HL-60 (cell line): ENCODE measurements around the gene FLOT2.
"Not testable (repeated sequence)": the region's sequence is repeated elsewhere in the genome, so short reads cannot be mapped to it uniquely, and the experiment has no call there.

Experiments used
- DNase-seq, 2 experiments: peaks; one replicate each; pipeline ENCODE4 v3.0.0-alpha.2; 2010 to 2020; ENCODE audit warnings: low read depth in 1 of 2, low spot score in 1 of 2
- H3K27ac ChIP-seq: fragments of 250-450 bp; sonication (Bioruptor Pico); replicated peaks from 2 replicates; pipeline ENCODE4 v1.5.1; 2020; ENCODE audit warnings: mild to moderate bottlenecking, moderate library complexity
- H3K27me3 ChIP-seq: fragments of 250-450 bp; sonication (Bioruptor Pico); 2 replicates; pipeline ENCODE4 v1.5.1; 2021; ENCODE audit warnings: mild to moderate bottlenecking, moderate library complexity; ENCODE audit not compliant: insufficient read depth, poor library complexity, severe bottlenecking
- H3K4me3 ChIP-seq: replicated peaks from 2 replicates; pipeline ENCODE4 v1.5.1; 2011; ENCODE audit warnings: mild to moderate bottlenecking, control low read depth, low read length; ENCODE audit not compliant: insufficient read depth
- GABPA ChIP-seq: IDR thresholded peaks from 2 replicates; pipeline ENCODE4 v1.6.1; 2012; ENCODE audit warnings: low read depth
- POLR2AphosphoS5 ChIP-seq: IDR thresholded peaks from 2 replicates; pipeline ENCODE4 v1.6.1; 2012; ENCODE audit warnings: low read depth
- REST ChIP-seq: IDR thresholded peaks from 2 replicates; pipeline ENCODE4 v1.6.1; 2012; ENCODE audit warnings: low read depth; ENCODE audit not compliant: insufficient replicate concordance
- SPI1 ChIP-seq: IDR thresholded peaks from 2 replicates; pipeline ENCODE4 v1.6.1; 2012; ENCODE audit warnings: low read depth, mild to moderate bottlenecking, borderline replicate concordance
- TF ChIP-seq, protein P1 (sequence below): IDR thresholded peaks from one replicate; pipeline ENCODE4 v1.5.1; 2011; ENCODE audit warnings: low read length, control low read depth, inconsistent platforms; ENCODE audit not compliant: insufficient read depth

Gene FLOT2

GRCh38 chr17:28937044-28937729 lies 39.7 kb upstream of the FLOT2 start:
- Histone ChIP-seq H3K27me3 (no peaks in the 10 kb centered on the region), H3K4me3 (no peak overlapping the region), H3K27ac (peak overlapping the region; percentile 42)
- TF ChIP-seq GABPA (no peak), SPI1 (no peak), POLR2AphosphoS5 (no peak), REST (no peak)
- TF ChIP-seq, protein P1, sequence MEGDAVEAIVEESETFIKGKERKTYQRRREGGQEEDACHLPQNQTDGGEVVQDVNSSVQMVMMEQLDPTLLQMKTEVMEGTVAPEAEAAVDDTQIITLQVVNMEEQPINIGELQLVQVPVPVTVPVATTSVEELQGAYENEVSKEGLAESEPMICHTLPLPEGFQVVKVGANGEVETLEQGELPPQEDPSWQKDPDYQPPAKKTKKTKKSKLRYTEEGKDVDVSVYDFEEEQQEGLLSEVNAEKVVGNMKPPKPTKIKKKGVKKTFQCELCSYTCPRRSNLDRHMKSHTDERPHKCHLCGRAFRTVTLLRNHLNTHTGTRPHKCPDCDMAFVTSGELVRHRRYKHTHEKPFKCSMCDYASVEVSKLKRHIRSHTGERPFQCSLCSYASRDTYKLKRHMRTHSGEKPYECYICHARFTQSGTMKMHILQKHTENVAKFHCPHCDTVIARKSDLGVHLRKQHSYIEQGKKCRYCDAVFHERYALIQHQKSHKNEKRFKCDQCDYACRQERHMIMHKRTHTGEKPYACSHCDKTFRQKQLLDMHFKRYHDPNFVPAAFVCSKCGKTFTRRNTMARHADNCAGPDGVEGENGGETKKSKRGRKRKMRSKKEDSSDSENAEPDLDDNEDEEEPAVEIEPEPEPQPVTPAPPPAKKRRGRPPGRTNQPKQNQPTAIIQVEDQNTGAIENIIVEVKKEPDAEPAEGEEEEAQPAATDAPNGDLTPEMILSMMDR: no peak
- DNase-seq: peak in 1 of 2 experiments; percentile 88

GRCh38 chr17:28935744-28936460 lies 38.4 kb upstream of the FLOT2 start:
- no peak overlapping the region for H3K4me3 ChIP-seq
- no peak for DNase-seq
- no peaks in the 10 kb centered on the region for H3K27me3 ChIP-seq
- TF ChIP-seq, protein P1: no peak
- TF ChIP-seq GABPA (no peak), POLR2AphosphoS5 (no peak), REST (no peak), SPI1 (no peak)
- peak overlapping the region; percentile 5 for H3K27ac ChIP-seq

DNA sequence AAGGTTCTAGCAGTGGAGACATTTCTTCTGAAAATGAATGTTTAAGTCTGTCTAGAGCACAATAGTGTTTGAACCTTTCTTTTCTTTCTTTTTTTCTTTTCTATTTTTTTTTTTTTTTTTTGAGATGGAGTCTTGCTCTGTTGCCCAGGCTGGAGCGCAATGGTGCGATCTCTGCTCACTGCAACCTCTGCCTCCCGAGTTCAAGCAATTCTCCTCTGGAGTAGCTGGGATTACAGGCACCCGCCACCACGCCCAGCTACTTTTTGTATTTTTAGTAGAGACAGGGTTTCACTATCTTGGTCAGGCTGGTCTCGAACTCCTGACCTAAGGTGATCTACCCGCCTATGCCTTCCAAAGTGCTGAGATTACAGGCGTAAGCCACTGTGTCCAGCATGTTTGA lies 37.0 kb upstream of the FLOT2 start:
- H3K27ac ChIP-seq, H3K27me3 ChIP-seq, DNase-seq, H3K4me3 ChIP-seq: not testable (repeated sequence)

DNA sequence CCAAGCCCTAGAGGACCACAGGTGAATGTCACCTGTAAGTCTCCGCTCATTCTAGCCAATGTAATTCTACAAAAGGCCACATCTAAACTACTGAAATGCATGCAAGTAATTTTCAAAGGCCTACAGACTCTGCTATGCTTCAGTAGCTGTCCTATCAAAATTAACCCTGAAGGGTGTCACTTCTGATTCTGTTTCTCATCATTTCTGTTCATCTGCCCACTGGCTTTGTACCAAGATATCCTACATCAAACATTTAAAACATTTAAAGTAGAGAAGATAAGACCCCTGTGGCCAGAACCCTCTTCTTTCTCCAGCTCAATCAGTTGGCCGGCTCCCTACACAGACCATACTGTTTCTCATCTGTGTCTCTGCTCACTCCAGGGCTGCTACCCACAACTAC lies 32.3 kb upstream of the FLOT2 start:
- no peak for DNase-seq
- Histone ChIP-seq H3K4me3 (no peak overlapping the region), H3K27ac (no peak overlapping the region), H3K27me3 (no peaks in the 10 kb centered on the region)
- TF ChIP-seq SPI1 (no peak), GABPA (no peak), REST (no peak), POLR2AphosphoS5 (no peak)
- TF ChIP-seq, protein P1: no peak
